ENCODE results near the gene ADGRV1.

The ADGRV1 gene

GRCh38 chr5:90882448-90882847, 323.9 kb downstream of the ADGRV1 start:
- TF ChIP-seq FOXP2 (optimal IDR thresholded peaks at IDR 0.05; ENCODE audit: borderline replicate concordance, extremely low read depth, extremely low read length, insufficient read depth) = no peak
- TF ChIP-seq SIN3A (IDR thresholded peaks at IDR 0.05; ENCODE audit: borderline replicate concordance, insufficient read depth, low read length) = no peak
- TF ChIP-seq TAF1 (IDR thresholded peaks at IDR 0.05; ENCODE audit: borderline replicate concordance, insufficient read depth, low read length) = no peak
- no peak for TF ChIP-seq POLR2AphosphoS5 (IDR thresholded peaks at IDR 0.05; ENCODE audit: low read depth, low read length)
- no peak for TF ChIP-seq REST (IDR thresholded peaks at IDR 0.05; ENCODE audit: insufficient read depth in 1 of 2, low read depth in 2 of 2, low read length in 2 of 2)

DNA sequence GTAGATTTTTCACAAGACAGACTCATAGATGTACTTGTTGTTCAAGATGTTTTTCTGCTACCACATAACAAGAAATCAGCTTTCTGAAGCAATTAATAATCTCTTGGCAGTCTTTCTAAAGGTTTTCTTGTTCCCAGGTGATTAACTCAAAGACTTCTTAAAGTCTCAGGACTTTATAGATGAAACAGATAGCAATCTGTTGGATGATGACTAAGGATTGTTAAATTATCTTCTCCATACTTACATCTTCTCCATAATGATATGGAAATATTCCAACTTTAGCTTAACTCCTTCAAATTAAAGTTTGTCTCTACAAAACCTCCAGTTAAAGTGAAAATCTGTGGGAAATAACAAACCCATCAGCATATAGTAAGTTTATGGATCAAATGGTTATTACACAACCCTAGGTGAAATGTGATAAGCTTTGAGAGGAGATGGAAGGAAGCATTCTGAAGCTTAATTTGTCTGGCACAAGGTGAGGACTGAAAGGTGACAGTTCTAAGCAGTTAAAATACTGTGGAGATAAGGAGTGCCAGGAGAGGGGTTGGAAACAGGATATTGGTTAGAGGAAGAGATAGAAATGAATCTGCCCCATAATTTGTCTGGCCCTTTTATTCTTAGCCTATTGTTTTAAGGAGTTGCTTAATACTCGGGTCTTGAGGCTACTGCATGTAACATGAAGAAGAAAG, 326.7 kb downstream of the ADGRV1 start:
- TF ChIP-seq FOXP2 (optimal IDR thresholded peaks at IDR 0.05; ENCODE audit: borderline replicate concordance, extremely low read depth, extremely low read length, insufficient read depth) (no peak), POLR2AphosphoS5 (IDR thresholded peaks at IDR 0.05; ENCODE audit: low read depth, low read length) (no peak)

- no peak for TF ChIP-seq FOXP2 (optimal IDR thresholded peaks at IDR 0.05; ENCODE audit: borderline replicate concordance, extremely low read depth, extremely low read length, insufficient read depth)
- TF ChIP-seq REST (IDR thresholded peaks at IDR 0.05; ENCODE audit: insufficient read depth in 1 of 2, low read depth in 2 of 2, low read length in 2 of 2) = no peak
Observed at GRCh38 chr5:90886381-90886780, 327.8 kb downstream of the ADGRV1 start.

DNA sequence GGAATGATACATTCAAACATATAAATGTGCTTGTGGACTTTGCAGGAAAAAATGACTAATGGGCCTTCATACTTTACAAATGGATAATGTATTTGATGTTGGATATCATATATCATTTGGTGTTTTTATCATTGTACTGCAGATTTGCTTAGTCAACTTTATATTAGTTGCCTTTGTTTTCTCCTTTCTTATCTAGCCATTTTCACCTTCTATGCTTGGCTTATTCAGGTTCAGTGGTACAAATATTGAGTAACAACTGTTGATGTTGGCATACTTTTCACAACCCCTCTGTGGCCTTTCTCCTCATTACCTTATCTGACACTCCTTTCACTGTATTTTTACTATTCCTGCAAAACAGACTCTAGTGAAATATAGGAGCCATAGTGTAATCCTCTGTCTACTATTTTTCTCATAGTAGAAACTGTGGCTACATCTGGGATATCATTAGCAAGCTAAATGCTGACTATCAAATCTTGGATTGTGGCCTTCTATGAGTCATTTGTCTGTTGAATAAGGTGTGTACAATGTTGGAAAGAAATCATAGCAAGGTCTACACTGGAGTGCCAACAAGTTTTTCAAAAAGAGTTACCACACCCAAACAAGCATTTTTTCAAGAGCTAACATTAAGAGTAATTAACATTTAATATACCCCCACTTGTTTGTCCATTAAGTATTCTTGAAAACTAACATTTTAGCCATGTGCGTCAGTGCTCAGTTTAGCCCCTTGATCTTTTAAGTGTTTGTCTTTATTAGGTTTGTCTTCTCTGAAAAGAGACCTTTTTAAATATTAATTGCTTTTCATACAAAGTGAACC, 330.1 kb downstream of the ADGRV1 start:
- TF ChIP-seq SIN3A (IDR thresholded peaks at IDR 0.05; ENCODE audit: borderline replicate concordance, insufficient read depth, low read length) (no peak), REST (IDR thresholded peaks at IDR 0.05; ENCODE audit: insufficient read depth in 1 of 2, low read depth in 2 of 2, low read length in 2 of 2) (no peak), POLR2AphosphoS5 (IDR thresholded peaks at IDR 0.05; ENCODE audit: low read depth, low read length) (no peak), TAF1 (IDR thresholded peaks at IDR 0.05; ENCODE audit: borderline replicate concordance, insufficient read depth, low read length) (no peak), FOXP2 (optimal IDR thresholded peaks at IDR 0.05; ENCODE audit: borderline replicate concordance, extremely low read depth, extremely low read length, insufficient read depth) (no peak)

DNA sequence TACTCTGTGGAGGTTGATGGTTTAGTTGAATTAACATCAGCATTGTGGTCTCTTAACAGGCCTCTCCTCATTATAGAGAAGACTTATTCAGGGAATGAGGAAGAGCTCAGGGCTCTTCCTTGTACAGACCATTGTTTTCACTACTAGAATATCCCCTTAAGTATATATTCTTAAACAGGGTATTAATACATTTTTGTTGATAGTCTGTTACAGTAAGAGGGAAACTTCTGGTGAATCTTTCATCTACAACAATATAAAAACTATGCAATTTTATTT, 330.7 kb downstream of the ADGRV1 start:
- TF ChIP-seq POLR2AphosphoS5 (IDR thresholded peaks at IDR 0.05; ENCODE audit: low read depth, low read length) = no peak
- no peak for TF ChIP-seq TAF1 (IDR thresholded peaks at IDR 0.05; ENCODE audit: borderline replicate concordance, insufficient read depth, low read length)
- TF ChIP-seq FOXP2 (optimal IDR thresholded peaks at IDR 0.05; ENCODE audit: borderline replicate concordance, extremely low read depth, extremely low read length, insufficient read depth) = no peak
- no peak for TF ChIP-seq SIN3A (IDR thresholded peaks at IDR 0.05; ENCODE audit: borderline replicate concordance, insufficient read depth, low read length)
- TF ChIP-seq REST (IDR thresholded peaks at IDR 0.05; ENCODE audit: insufficient read depth in 1 of 2, low read depth in 2 of 2, low read length in 2 of 2) = no peak

Measured in PFSK-1 (cell line).